GM12875 (cell line): ENCODE results near the gene RGS6.
"Not testable (repeated sequence)": the region's sequence is repeated elsewhere in the genome, so short reads cannot be mapped to it uniquely, and the experiment has no call there.

ENCODE experiments used
- H3K4me3 ChIP-seq: one replicate; pipeline ENCODE4 v1.5.1; 2011; ENCODE audit warnings: low read depth, low read length, control low read depth
- CTCF ChIP-seq: IDR thresholded peaks from 2 replicates; pipeline ENCODE4 v1.5.1; 2011; ENCODE audit warnings: low read depth, mild to moderate bottlenecking, control low read depth, inconsistent platforms, low read length, moderate library complexity, borderline replicate concordance; ENCODE audit not compliant: insufficient read depth

Gene RGS6

GRCh38 chr14:71931492-71932228 is 569 bp upstream of the RGS6 start:
- peak overlapping the region; percentile 23 for H3K4me3 ChIP-seq
- no peak for TF ChIP-seq CTCF

- no peak for TF ChIP-seq CTCF
- H3K4me3 ChIP-seq, result peak overlapping the region; percentile 6
Measured at GRCh38 chr14:71933001-71933587, 865 bp downstream of the RGS6 start.

- not testable (repeated sequence) for H3K4me3 ChIP-seq
Measured at GRCh38 chr14:71938273-71938672, 6.0 kb downstream of the RGS6 start.

- H3K4me3 ChIP-seq, result not testable (repeated sequence)
Measured at GRCh38 chr14:71939344-71939743, 7.1 kb downstream of the RGS6 start.

GRCh38 chr14:71940500-71940899 is 8.3 kb downstream of the RGS6 start:
- not testable (repeated sequence) for H3K4me3 ChIP-seq

- H3K4me3 ChIP-seq, result not testable (repeated sequence)
Measured at GRCh38 chr14:71941616-71942015, 9.4 kb downstream of the RGS6 start.

GRCh38 chr14:71942904-71943694 is 10.9 kb downstream of the RGS6 start:
- TF ChIP-seq CTCF, result no peak
- no peak overlapping the region for H3K4me3 ChIP-seq

- no peak for TF ChIP-seq CTCF
- H3K4me3 ChIP-seq, result no peak overlapping the region
Measured at GRCh38 chr14:71943695-71944018, 11.4 kb downstream of the RGS6 start.

- H3K4me3 ChIP-seq, result no peak overlapping the region
- no peak for TF ChIP-seq CTCF
Measured at GRCh38 chr14:71947947-71948500, 15.8 kb downstream of the RGS6 start.
